GM21786 (cell line): ENCODE data around the gene KLHDC4.
"Not testable (repeated sequence)": the region's sequence is repeated elsewhere in the genome, so short reads cannot be mapped to it uniquely, and the experiment has no call there.

ENCODE experiments used
- ATAC-seq: cut with Tn5 transposase; IDR thresholded peaks from one replicate; pipeline ENCODE4 v1.9.1; 2021; ENCODE audit not compliant: unreplicated experiment

Gene KLHDC4

DNA sequence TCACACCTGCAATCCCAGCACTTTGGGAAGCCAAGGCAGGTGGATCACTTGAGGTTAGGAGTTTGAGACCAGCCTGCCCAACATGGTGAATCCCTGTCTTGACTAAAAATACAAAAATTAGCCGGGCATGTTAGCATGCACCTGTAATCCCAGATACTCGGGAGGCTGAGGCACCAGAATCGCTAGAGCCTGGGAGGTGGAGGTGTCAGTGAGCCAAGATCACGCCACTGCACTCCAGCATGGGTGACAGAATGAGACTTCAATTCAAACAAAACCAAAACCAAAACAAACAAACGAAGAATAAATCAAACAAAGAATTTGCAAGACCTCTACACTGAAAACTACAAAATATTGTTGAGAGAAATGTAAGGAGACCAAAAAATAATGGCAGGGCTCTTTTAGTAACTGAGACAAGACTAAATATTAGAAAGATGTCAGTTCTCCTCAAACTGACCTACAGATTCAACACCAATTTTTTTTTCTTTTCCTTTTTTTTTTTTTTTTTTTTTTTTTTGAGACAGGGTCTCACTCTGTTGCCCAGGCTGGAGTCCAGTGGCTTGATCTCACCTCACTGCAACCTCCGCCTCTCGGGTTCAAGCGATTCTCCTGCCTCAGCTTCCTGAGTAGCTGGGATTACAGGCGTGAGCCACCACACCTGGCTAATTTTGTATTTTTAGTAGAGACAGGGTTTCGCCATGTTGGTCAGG, 23.1 kb upstream of the KLHDC4 start:
- ATAC-seq: not testable (repeated sequence)

DNA sequence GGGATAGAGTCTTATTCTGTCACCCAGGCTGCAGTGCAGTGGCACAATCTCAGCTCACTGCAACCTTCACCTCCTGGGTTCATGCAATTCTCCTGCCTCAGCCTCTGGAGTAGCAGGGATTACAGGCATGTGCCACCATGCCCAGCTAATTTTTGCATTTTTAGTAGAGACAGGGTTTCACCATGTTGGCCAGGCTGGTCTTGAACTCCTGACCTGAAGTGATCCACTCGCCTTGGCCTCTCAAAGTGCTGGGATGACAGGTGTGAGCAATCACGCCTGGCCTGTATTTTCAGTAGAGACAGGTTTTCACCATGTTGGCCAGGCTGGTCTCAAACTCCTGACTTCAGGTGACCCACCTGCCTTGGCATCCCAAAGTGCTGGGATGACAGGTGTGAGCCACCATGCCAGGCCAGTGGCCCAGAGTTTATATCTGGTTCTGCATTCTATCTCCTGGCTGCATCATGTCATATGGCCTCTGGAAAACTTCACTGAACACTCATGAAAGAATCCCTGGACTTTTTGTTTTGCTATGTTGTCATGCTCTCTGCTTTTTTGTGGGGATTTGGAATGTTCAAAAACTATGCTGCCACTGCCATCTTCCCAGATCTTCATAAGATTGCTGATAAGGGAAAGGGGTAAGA, 21.8 kb upstream of the KLHDC4 start:
- not testable (repeated sequence) for ATAC-seq

DNA sequence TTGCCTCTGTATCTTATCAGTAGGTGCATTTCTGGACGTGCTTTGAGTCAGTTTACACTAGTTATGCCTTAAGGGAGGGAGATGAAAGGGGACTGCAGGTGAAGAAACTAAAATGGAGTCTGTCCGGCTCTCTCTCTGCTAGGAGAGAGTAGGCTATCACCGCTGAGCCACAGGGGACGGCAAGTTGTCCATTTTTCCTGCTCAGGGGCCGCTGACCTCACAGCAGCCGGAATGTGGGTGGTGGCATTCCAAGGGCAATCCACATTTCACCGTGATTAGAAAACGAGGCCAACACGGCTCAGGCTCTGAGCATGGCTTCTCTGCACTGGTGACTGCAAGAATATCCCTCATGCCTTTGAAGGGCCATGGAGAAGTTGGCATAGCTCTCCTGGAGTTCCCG, 19.0 kb upstream of the KLHDC4 start:
- no peak for ATAC-seq

- no peak for ATAC-seq
Observed at GRCh38 chr16:87782033-87782432, 16.2 kb upstream of the KLHDC4 start.

DNA sequence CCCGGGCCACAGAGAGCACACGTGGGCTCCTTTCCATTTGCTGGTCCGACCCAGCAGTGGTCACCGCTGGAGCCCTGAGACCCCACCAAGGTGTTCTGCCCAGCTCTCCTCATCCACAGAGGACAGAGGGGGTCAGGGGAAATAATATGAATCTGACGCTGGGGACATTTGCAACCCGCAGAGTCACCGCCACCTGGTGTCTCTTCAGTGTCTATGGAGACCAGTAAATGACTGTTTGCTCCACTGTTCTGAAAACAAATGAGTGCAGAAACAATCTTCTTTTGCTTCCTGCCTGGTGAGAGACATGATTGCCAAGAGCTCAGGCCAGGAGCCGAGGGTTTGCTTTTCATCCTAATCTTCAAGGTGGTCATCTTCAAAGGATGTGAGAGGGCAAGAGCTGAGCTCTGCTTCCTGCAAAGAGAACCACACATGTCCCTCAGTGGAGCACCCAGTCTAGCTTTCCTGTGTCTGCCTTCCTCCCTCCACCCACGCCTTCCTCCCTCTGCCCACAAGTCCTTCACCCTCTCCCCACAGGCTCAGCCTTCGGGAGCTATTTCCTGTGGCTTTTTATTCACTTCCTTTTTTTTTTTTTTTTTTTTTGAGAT, 14.7 kb upstream of the KLHDC4 start:
- ATAC-seq: no peak

DNA sequence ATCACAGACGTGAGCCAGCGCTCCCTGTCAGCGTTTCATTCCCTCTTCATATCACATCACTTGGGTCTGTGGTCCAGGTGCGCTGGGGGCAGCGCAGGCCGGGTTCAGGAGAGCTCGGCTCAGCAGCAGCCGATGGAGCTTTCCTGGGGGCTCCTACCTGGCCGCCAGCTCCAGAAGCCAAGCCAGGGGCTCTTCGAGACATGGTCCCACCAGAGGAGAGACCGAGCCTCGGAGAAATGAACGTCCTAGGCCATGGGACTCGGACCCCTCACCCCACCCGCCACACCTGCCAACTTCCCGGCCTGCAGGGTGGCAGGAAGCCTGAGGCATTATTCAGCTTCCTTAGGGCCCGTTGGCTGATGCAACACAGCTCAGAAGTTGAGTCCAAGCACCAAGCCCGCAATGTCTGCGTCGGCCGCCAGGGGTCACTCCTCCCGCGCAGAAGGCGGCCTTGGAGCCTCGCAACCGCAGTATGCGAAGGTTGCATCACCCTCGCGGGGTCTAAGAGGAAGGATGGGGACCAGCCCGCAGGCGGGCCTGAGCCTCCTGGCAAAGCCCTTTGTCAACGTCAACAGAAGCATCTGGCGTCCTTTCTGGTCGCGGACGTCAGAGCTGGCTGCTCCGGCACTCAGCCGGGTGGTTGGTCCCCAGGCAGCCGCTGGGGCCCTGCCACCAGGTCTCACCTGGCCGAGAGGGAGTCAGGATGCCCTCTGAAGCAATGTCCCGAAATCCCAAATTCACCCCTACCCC, 13.2 kb upstream of the KLHDC4 start:
- ATAC-seq: peak; percentile 40

DNA sequence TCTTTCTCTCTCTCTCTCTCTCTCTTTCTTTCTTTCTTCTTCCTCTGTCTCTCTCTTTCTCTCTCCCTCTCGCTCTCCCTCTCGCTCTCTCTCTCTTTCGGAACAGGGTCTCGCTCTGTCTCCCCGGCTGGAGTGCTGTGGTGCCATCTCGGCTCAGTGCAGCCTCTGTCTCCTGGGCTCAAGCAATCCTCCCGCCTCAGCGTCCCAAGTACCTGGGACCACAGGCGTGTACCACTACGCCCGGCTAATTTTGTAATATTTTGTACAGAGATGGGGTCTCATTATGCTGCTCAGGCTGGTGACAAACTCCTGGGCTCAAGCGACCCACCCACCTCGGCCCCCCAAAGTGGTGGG, 12.7 kb upstream of the KLHDC4 start:
- no peak for ATAC-seq

- ATAC-seq: not testable (repeated sequence)
Observed at GRCh38 chr16:87773836-87774235, 8.1 kb upstream of the KLHDC4 start.

DNA sequence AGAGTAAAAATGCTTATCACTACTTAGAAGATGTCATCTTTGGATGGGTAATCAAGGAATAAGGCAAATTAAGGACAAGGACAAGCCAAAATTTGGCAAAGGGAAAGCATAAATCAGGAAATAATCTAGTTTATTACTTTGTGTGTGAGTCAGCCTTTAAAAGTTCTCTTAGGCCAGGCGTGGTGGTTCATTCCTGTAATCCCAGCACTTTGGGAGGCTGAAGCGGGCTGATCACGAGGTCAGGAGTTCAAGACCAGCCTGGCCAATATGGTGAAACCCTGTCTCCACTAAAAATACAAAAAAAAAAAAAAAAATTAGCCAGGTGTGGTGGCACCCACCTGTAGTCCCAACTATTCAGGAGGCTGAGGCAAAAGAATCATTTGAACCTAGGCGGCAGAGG, 1.7 kb upstream of the KLHDC4 start:
- not testable (repeated sequence) for ATAC-seq

GRCh38 chr16:87766485-87766797, 655 bp upstream of the KLHDC4 start:
- no peak for ATAC-seq

DNA sequence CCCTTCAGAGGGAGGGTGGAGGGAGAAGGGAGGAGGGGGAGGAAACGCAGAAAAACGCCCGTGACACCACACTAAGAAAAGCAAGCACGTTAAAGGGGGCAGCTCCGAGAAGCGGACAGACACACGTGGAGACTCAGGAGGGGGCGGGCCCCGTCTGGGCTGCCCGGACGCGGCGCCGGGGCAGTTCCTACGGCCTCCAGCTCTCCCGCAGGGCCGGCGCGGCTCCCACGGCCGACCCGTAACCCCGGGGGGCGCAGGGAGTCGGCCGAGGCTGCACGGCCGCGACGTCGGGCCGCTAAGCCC, 362 bp downstream of the KLHDC4 start:
- no peak for ATAC-seq

GRCh38 chr16:87764600-87765472, 950 bp downstream of the KLHDC4 start:
- ATAC-seq: peak; percentile 13

DNA sequence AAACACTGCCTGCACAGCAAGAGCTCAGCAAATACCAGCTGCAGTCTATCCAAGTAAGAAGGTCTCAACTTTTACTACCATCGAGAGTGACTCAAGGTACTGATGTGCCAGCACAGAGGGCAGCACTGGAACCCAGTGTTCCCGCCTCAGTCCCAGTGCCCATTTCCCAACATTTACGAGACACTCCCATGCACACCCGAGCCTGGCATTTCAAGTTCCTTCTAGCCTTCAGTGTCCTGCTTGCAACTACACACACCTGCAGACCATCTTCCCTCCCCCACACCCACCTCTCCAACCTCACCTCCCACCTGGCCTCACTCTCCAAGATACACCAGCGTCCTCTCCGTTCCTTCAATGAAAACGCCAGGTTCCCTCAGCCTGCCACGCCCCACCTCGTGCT, 3.2 kb downstream of the KLHDC4 start:
- ATAC-seq: no peak

DNA sequence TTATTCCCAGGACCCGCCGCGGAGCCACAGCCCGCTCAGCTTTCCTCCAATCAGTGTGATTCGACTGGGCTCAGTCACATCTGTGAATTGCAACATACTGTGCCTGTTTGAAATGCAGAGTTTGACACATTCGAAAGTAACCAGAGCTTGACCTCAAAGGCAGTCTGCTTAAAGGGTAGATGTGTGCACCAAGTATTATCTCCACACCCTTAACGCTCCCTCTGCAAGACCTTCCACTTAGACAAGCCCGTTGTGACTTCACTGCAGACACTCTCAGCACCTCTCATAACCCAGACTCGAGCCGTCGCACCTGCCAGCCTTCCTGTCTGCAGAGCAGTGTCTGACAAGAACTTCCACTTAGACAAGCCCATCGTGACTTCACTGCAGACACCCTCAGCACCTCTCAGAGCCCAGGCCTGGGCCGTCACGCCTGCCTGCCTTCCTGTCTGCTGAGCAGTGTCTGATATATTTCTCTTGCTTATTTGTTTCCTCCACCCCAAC, 3.7 kb downstream of the KLHDC4 start:
- no peak for ATAC-seq

DNA sequence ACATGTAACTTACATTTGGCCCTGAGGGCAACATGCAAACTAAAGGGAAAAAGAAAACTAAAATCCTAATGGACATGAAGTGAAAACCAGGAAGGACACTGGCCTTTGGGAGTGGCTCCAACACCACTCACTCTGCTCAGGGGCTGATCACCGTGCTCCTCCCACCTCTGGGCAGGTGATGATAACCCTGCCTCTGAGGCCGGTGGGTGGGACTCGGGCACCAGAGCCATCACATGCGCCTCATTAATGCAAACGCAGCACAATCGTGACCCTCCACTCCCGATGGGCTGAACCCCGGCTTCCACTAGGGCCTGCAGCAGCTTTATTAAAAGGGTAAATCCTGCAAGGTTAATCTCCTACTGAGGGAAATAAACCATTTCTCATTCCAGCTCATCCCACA, 4.7 kb downstream of the KLHDC4 start:
- ATAC-seq: no peak

GRCh38 chr16:87757841-87758426, 7.9 kb downstream of the KLHDC4 start:
- ATAC-seq: no peak

DNA sequence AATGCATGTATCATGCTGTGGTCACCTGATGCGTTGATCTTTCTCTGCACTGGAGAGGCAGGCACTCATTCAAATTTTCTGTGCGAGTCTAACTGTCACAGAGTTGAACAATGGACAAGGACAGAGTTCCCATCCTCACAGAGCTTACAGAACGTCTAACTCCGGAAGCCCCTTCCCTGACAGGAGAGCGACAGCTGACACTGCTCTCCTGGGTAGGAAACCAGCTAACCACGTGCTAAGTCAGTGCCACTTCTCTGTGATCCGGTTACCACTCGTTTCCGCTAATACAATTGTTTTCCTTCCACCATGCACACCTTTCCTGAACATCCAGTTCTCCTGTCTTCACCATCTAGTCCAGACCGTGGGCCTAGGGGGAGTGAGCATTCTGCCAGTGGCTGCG, 11.3 kb downstream of the KLHDC4 start:
- ATAC-seq: no peak

GRCh38 chr16:87747626-87748414, 18.0 kb downstream of the KLHDC4 start:
- ATAC-seq: no peak

DNA sequence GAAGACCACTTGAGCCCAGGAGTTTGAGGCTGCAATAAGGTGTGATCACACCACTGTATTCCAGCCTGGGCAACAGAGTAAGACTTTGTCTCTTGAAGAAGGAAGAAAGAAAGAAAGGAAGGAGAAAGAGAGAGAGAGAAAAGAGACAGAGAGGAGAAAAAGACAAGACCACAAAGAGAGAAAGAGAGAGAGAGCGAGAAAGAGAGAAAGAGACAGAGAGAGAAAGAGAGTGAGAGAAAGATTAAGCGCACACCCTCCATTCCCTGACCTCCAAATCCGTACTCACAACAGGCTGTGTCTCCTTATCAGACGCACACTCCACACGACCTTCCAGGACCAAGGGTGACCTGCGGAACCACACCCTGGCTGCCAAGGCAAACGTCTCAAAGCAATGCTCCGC, 19.6 kb downstream of the KLHDC4 start:
- no peak for ATAC-seq
